ENCODE data around the gene TRAPPC5.
"Not testable (repeated sequence)": the region's sequence is repeated elsewhere in the genome, so short reads cannot be mapped to it uniquely, and the experiment has no call there.

TRAPPC5 gene

GRCh38 chr19:7680606-7681339 lies at the start of gene TRAPPC5:
TRAPPC5 (plus strand) TSS chr19:7680833; CDS start chr19:7682254, 1,421 bp downstream.
- DNase-seq (ENCODE audit: low spot score): peak; percentile 85

DNA sequence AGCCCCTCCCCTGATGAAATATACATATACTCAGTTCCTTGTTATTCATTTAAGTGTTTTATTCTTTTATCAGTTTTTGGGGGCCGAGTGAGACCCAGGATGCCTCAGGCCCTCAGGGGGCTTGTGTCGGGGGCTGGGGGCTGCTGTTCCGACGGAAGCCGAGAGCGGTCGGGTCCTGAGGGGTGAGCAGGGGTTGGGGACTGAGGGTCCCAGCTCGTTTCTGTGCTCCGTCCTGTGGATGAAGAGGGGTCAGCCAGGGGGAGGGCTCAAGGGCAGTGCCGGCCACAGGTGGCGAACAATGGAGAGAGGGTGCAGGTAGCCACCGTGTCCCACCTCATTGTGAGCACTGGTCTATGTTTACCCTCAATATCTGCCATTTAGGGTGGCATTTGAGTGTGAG lies 49.1 kb upstream of the TRAPPC5 start:
- no peak for DNase-seq (ENCODE audit: low spot score)

GRCh38 chr19:7632340-7633203 lies 48.1 kb upstream of the TRAPPC5 start:
- no peak for DNase-seq (ENCODE audit: low spot score)

- no peak for DNase-seq (ENCODE audit: low spot score)
Observed at GRCh38 chr19:7633698-7634097, 46.9 kb upstream of the TRAPPC5 start, which contains the start of gene PCP2. PCP2 (minus strand) TSS chr19:7633719; CDS start chr19:7633457, 262 bp downstream.

- no peak for DNase-seq (ENCODE audit: low spot score)
Observed at GRCh38 chr19:7635670-7636069, 45.0 kb upstream of the TRAPPC5 start.

- DNase-seq (ENCODE audit: low spot score): no peak
Observed at GRCh38 chr19:7636317-7636690, 44.3 kb upstream of the TRAPPC5 start.

GRCh38 chr19:7636691-7637373 lies 43.8 kb upstream of the TRAPPC5 start, which contains the start of gene STXBP2:
STXBP2 (plus strand) TSS chr19:7637110; CDS start chr19:7637150, 40 bp downstream.
- DNase-seq (ENCODE audit: low spot score): peak; percentile 90

DNA sequence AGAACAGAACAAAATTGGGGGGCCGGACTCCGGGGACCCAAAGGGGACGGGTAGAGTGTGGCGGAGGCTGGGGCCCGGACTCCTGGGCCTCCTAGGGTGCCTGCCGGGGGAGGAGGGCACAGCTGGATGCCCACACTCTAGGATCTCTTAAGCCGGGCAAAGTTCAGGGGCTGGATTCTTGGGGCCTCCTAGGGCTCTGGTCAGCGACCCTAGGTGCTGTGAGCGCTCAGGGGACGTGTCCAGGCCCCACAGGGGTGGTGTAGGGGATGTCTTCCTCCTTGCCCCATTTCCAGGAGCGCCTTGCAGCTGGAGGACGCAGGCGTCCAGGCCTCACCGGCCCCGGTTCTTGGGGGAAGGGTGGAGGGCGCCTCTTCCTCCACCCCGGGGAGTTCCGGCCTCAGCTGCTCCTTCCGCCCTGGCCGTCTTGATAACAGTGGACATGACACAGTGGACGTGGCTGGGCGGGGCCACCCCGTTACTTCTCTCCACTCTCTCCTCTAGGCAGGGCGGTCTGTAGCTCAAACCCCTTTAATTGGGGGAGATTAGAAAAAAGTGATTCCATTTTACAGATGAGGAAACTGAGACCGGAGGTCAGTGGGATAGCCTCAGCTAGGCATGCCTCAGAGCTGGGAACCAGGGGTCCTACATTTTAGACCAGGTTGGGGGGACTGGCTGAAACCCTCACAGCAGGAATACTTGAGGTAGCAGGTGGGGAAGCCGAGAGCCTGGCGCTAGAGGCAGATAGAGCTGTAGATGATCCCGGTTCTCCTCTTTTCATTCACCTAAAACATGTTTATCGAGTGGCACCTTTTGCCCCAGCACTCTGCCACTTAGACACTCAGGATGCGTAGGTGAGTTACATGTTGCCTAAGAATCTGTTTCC lies 43.0 kb upstream of the TRAPPC5 start:
- peak; percentile 29 for DNase-seq (ENCODE audit: low spot score)

DNA sequence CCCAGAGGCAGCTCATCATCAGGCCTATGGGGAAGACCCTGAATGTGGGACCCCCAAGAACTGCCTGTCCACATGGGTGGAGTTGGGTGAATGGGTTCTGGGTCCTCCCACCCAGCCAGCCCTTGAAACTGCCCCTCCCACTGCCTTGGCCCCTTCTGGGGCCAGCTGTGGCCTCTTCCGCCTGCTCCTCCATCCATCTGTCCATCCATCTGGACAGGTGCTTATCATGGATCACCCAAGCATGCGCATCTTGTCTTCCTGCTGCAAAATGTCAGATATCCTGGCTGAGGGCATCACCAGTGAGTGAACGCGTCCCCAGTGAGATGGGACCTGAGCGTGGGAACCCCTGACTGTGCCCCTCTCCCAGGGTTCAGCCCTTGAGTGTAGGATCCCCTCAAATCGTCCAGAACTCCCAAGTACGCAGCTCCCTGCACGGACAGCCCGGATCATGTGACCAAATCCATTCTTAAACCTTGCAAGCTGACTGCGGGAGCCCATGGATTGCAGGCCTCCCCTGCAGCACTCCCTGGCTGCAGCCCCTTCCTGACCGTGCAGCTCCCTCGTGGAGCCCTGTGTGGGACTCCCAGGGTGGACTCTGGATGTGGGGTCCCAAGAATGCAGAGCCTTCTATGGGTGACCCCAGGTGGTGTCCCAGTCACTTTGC lies 41.7 kb upstream of the TRAPPC5 start:
- DNase-seq (ENCODE audit: low spot score): no peak

DNA sequence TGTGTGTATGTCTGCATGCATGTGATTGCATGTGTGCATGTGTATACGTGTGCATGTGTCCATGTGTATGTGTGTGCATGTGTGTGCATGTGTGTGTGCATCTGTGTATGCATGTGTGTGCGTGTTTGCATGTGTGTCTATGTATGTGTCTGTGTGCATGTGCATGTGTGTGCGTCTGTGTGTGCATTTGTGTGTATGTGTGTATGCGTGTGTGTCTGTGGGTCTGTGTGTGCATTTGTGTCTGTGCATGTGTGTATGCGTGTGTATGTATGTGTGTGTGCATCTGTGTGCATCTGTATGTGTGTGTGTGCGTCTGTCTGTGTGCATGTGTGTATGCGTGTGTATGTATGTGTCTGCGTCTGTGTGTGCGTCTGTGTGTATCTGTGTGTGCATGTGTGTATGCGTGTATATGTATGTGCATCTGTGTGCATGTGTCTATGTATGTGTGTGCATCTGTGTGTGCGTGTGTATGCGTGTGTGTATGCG lies 40.7 kb upstream of the TRAPPC5 start:
- no peak for DNase-seq (ENCODE audit: low spot score)

GRCh38 chr19:7640803-7641202 lies 39.8 kb upstream of the TRAPPC5 start:
- DNase-seq (ENCODE audit: low spot score): no peak

- no peak for DNase-seq (ENCODE audit: low spot score)
Observed at GRCh38 chr19:7641290-7642276, 39.0 kb upstream of the TRAPPC5 start.

- no peak for DNase-seq (ENCODE audit: low spot score)
Observed at GRCh38 chr19:7642295-7643030, 38.2 kb upstream of the TRAPPC5 start.

DNA sequence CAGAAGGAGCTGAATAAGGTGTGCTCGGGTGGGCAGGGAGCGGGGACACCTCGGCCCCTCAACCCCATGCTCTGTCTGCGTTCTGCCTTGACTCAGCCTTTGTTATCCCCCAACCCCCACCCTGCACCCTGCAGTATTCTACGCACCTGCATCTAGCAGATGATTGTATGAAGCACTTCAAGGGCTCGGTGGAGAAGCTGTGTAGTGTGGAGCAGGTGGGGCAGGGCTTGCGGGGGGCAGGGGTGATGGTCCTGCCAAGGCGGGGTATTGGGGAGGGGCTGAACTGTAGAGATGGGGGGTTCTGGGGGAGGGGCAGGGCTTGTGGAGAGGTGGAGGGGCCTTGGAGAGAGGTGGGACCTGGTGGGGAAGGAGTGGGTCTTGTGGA lies 37.6 kb upstream of the TRAPPC5 start:
- no peak for DNase-seq (ENCODE audit: low spot score)

- not testable (repeated sequence) for DNase-seq (ENCODE audit: low spot score)
Observed at GRCh38 chr19:7643629-7644549, 36.7 kb upstream of the TRAPPC5 start.

- DNase-seq (ENCODE audit: low spot score): no peak
Observed at GRCh38 chr19:7644550-7644877, 36.1 kb upstream of the TRAPPC5 start.

DNA sequence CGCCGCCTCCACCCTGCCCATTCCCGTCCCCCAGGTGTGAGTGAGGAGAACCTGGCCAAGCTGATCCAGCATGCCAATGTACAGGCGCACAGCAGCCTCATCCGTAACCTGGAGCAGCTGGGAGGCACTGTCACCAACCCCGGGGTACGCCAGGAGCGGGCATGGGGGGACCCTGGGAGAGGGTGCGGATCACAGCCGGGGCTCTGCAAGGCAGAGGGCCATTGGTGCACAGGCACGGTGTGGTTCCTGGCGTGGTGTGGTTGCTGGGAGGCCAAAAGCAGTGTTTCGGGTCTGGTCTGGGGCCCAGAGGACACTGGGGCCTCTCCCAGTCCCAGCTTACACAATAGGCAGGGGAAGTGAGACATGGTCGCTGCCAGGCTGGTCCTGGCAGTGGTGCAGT lies 35.5 kb upstream of the TRAPPC5 start:
- no peak for DNase-seq (ENCODE audit: low spot score)
